LoVo (cell line): ENCODE results near the gene EHD3.
"Not testable (repeated sequence)": the region's sequence is repeated elsewhere in the genome, so short reads cannot be mapped to it uniquely, and the experiment has no call there.

Experiments
- DNase-seq: peaks from one replicate; pipeline ENCODE4 v3.0.0-alpha.2; 2016; ENCODE audit warnings: low spot score

Gene EHD3

DNA sequence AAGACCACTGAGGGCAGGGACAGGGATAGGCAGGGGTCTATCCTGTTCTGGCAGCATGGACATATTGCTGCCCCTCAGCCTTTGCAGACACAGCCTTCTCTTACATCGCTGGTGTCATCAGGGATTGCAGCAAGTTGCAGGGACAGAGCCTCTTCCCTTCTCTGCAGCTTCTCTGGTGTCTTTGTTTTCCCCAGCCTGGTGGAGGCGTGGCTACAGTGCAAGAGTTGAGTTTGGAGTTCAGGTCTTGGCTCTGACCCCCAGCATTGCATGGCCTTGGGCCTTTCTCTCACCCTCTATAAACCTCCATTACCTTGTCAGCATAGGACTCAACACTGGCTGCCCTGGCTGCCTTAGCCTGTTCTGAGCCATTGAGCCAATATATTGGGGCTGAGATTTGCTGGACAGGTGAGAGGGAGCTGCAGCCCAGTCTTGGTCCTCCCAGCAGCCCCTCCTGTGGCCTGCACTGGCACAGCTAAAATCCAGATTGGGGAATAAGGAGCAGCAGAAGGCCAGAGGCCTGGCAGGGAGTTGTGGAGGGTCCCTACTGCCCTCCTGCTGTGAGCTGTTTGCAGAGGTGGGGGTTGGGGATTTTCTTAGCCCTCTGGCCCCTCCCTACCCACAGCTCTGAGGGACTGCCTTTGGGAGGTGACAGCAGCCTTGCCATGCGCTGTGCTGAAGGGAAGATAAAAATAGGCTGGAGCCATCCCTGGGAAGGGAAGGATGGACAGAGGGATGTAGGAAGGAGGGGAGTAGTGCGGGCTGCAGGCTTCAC is 22.8 kb downstream of the EHD3 start:
- DNase-seq = no peak

GRCh38 chr2:31258351-31258750 is 24.4 kb downstream of the EHD3 start:
- DNase-seq = no peak

- no peak for DNase-seq
Measured at GRCh38 chr2:31259075-31259474, 25.1 kb downstream of the EHD3 start.

GRCh38 chr2:31260870-31261269 is 26.9 kb downstream of the EHD3 start:
- DNase-seq = no peak

GRCh38 chr2:31263636-31264190 is 29.8 kb downstream of the EHD3 start:
- no peak for DNase-seq

DNA sequence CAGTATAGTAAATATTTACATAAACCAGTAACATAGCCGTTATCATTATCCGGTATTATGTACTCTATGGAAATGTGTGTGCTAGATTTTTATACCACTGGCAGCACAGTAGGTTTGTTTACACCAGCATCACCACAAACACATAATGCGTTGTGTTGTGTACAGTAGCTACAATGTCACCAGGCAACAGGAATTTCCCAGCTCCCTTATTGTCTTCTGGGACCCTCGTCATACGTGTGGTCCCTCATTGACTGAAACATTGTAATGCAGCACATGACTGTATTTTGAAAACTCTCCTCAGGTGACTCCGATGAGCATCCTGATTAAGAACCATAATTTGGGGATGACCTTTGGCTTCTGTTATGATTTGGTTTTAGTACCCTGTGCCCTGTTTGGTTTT is 31.3 kb downstream of the EHD3 start:
- DNase-seq = no peak

DNA sequence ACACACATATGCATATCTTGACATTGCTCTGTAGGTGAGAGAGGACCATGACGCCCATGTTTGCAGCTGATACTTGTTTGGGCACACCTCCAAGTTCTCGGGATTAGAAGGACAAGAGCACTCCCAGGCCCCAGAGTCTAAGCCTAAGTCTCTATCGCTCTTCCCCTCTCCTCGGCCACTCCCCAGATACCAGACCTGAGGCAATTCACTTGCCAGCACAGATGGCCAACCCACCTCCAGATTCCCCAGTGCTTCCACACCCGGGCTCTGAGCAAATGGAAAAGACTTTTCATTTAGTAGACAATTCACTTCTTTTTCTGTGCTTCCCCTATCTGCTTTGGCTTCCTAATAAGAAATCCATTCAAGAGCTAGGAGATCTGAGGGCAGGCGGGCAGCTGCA is 32.9 kb downstream of the EHD3 start:
- DNase-seq = no peak

GRCh38 chr2:31267437-31268120 is 33.6 kb downstream of the EHD3 start:
- DNase-seq = no peak

- no peak for DNase-seq
Measured at GRCh38 chr2:31268344-31268743, 34.4 kb downstream of the EHD3 start.

GRCh38 chr2:31269087-31269486 is 35.1 kb downstream of the EHD3 start:
- DNase-seq = no peak

- no peak for DNase-seq
Measured at GRCh38 chr2:31270131-31270530, 36.2 kb downstream of the EHD3 start.

- no peak for DNase-seq
Measured at GRCh38 chr2:31270822-31271231, 36.9 kb downstream of the EHD3 start.

GRCh38 chr2:31271851-31272267 is 37.9 kb downstream of the EHD3 start:
- DNase-seq = no peak

DNA sequence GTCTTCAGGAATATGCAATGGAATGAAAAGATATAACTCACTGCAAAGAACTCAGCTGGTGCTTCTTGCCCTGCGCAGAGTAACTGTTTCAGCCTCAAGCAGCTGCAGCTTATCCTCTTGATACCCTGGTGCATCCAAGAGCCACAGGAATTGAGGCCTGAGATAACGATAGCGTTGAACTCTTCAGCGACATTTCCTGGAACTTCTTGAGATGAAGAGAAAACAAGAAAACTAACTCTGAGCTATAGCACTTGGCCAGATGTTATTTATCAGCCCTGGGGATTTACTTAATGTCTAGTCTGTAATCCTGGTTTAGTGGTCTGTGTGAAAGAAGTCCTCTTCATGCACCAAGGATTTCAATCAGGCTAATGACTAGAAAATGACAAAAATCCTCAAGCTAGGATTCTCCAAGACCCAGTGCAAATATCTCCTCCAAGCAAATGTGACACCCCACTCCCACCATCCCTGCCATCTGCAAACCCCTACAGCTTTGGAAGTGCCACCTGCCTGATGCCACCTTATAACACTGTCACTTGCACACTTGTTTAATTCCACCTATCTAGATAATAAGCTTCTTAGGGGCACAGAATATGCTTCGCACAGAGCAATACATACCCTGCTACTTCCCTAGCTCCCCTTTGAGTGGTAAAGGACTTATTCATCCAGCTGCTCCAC is 40.6 kb downstream of the EHD3 start:
- no peak for DNase-seq

DNA sequence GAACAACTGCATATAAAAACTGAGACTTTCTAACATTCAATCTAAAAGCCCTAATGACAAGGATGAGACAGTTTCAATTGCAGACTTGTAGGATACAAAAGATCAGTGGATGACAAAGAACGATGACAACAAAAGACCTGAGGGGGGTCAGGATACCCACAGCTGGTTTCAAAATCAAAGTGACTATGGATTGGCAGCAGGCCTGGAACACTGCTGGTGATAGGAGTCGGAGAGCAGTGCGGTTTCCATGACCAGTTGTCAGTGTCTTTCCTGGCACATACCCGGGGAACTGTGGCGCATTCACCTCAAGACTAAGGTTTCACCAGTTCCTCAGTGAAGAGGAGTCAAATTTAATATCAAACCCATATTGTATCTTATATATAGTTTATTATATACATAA is 42.0 kb downstream of the EHD3 start:
- DNase-seq = no peak

DNA sequence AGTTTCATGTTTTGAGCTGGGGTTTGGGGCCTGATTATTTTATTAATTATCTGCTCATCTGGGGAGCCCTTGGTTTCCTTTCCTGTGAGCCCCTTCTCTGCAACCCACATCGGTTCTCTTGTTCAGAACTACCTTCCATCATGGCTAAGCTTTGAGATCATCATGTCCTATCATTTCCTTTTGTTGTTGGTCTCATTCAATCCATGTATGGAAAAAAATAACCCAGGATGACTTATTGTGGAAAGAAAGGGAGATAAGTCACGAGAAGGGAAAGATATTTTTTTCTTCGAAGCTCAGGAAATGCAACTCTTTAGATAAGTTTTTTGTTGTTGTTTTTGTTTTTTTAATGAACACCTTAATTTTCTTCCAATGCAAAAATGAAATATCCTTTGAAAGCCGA is 43.7 kb downstream of the EHD3 start:
- no peak for DNase-seq

DNA sequence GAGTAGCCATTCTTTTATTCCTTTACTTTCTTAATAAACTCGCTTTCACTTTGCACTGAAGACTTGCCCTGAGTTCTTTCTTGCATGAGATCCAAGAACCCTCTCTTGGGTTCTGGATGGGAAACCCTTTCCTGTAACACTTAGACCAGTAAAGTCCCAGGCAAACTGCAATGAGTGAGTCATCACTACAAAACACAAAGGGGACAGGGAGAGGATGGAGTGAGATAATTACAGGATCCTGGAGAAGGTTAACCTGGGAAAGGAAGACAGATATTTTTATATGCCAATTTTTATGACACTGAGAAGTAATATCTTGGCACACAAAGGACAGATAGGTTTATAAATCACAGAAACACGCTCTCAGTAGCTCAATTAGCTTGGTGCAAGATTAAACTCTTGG is 48.7 kb downstream of the EHD3 start:
- no peak for DNase-seq

- not testable (repeated sequence) for DNase-seq
Measured at GRCh38 chr2:31283193-31283919, 49.4 kb downstream of the EHD3 start.

GRCh38 chr2:31284107-31284506 is 50.2 kb downstream of the EHD3 start:
- DNase-seq = no peak

DNA sequence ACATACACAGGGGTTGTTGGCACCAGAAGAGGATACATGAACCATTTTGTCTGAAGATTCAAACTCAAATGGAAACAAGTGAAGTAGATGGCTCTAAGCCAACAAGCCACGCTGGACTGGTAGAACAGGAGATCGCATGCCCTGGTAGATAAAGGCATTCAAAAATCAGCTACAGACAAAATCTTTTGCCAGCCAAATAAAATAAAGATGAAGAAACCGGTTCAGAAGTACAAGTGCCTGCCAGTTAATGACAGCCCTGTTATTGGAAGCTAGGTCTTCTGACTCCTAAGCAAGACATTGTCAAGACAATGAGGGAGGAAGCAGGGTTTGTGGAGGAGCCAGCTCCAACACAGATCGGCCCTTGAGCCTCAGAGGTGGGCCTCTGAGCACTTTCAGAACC is 52.3 kb downstream of the EHD3 start:
- DNase-seq = no peak

GRCh38 chr2:31286961-31287550 is 53.1 kb downstream of the EHD3 start:
- DNase-seq = no peak

- DNase-seq = no peak
Measured at GRCh38 chr2:31287654-31288053, 53.7 kb downstream of the EHD3 start.
